IMR-90 (cell line): Measurements from ENCODE around the gene GRIK1. TPM values are rescaled to one million over a fixed set of nuclear protein-coding genes. Genes with fewer than 3 reads are reported as not detected.

Experiments
- ATAC-seq: fragments of 200-7000 bp; cut with Tn5 transposase; 2 replicates; pipeline ENCODE4 v1.9.1; 2020; ENCODE audit warnings: low read depth, mild to moderate bottlenecking, moderate library complexity
- BruUV-seq: library from RNA; stranded (reverse); fragments of 400-500 nt; replicated peaks from 2 replicates; lab custom pipeline; 2021; lab: Mats Ljungman, UMichigan
- CTCF ChIA-PET: fragments of 300-600 bp; formaldehyde crosslinking; extraction: SDS; loops from one replicate; lab custom pipeline; 2021; ENCODE audit warnings: antibody characterized with exemption; lab: Yijun Ruan, JAX
- POLR2A ChIA-PET: fragments of 300-600 bp; sonication (Branson Sonifier 250); formaldehyde crosslinking; loops from one replicate; lab custom pipeline; 2022; ENCODE audit warnings: antibody characterized with exemption; ENCODE audit not compliant: unreplicated experiment; lab: Charles Lee
- DNase-seq: peaks from one replicate; pipeline ENCODE4 v3.0.0; 2013
- H2AFZ ChIP-seq: replicated peaks from 2 replicates; pipeline ENCODE3; 2013; ENCODE audit warnings: low read length, mild to moderate bottlenecking; ENCODE audit not compliant: poor library complexity
- H2AK5ac ChIP-seq: 2 replicates; pipeline ENCODE4 v1.6.1; 2013; ENCODE audit warnings: low read depth, low read length, inconsistent platforms
- H2AK9ac ChIP-seq: replicated peaks from 2 replicates; pipeline ENCODE3; 2013; ENCODE audit warnings: mild to moderate bottlenecking, low read depth, low read length, moderate library complexity; ENCODE audit not compliant: poor library complexity
- H2BK120ac ChIP-seq: 2 replicates; pipeline ENCODE4 v1.6.1; 2013; ENCODE audit warnings: low read depth, low read length, inconsistent platforms
- H2BK15ac ChIP-seq: 3 replicates; pipeline ENCODE4 v1.6.1; 2013; ENCODE audit warnings: low read depth, low read length, inconsistent platforms
- H2BK20ac ChIP-seq: 2 replicates; pipeline ENCODE4 v1.6.1; 2013; ENCODE audit warnings: low read depth, mild to moderate bottlenecking, inconsistent platforms, low read length, moderate library complexity
- H2BK5ac ChIP-seq: 2 replicates; pipeline ENCODE4 v1.6.1; 2013; ENCODE audit warnings: mild to moderate bottlenecking, low read depth, low read length, inconsistent platforms; ENCODE audit not compliant: poor library complexity, severe bottlenecking
- H3K14ac ChIP-seq: replicated peaks from 2 replicates; pipeline ENCODE4 v1.6.1; 2013; ENCODE audit warnings: low read depth, low read length, inconsistent platforms
- H3K18ac ChIP-seq: 2 replicates; pipeline ENCODE4 v1.6.1; 2013; ENCODE audit warnings: low read depth, low read length, control low read depth
- H3K23ac ChIP-seq: 2 replicates; pipeline ENCODE4 v1.6.1; 2013; ENCODE audit warnings: low read depth, low read length, inconsistent platforms
- H3K27ac ChIP-seq: 2 replicates; pipeline ENCODE4 v1.5.1; 2013; ENCODE audit warnings: mild to moderate bottlenecking, control low read depth, low read length; ENCODE audit not compliant: insufficient read depth
- H3K27me3 ChIP-seq: 2 replicates; pipeline ENCODE4 v1.6.1; 2013; ENCODE audit warnings: low read length; ENCODE audit not compliant: control insufficient read depth, insufficient read depth
- H3K36me3 ChIP-seq: 2 replicates; pipeline ENCODE4 v1.6.1; 2013; ENCODE audit warnings: low read length, mixed read lengths; ENCODE audit not compliant: control insufficient read depth, insufficient read depth
- H3K4ac ChIP-seq: 2 replicates; pipeline ENCODE4 v1.6.1; 2013; ENCODE audit warnings: low read depth, low read length, inconsistent platforms
- H3K4me1 ChIP-seq: 2 replicates; pipeline ENCODE4 v1.6.1; 2013; ENCODE audit warnings: low read length, mixed read lengths; ENCODE audit not compliant: control insufficient read depth, insufficient read depth
- H3K4me2 ChIP-seq: 2 replicates; pipeline ENCODE4 v1.6.1; 2013; ENCODE audit warnings: low read depth, mild to moderate bottlenecking, control low read depth, low read length, moderate library complexity
- H3K4me3 ChIP-seq: 2 replicates; pipeline ENCODE4 v1.5.1; 2013; ENCODE audit warnings: low read depth, mild to moderate bottlenecking, control low read depth, low read length, moderate library complexity; ENCODE audit not compliant: insufficient read depth
- H3K56ac ChIP-seq: 2 replicates; pipeline ENCODE4 v1.6.1; 2013; ENCODE audit warnings: low read length, inconsistent platforms; ENCODE audit not compliant: insufficient read depth; ENCODE audit errors: extremely low read depth
- H3K79me1 ChIP-seq, 2 experiments: 2 replicates each; pipeline ENCODE4 v1.6.1; 2013; ENCODE audit warnings: low read length in 2 of 2, inconsistent platforms in 1 of 2, low read depth in 1 of 2
- H3K9ac ChIP-seq: 2 replicates; pipeline ENCODE4 v1.6.1; 2013; ENCODE audit warnings: low read depth, low read length, control low read depth
- H3K9me1 ChIP-seq: 2 replicates; pipeline ENCODE4 v1.6.1; 2013; ENCODE audit warnings: low read length, inconsistent platforms; ENCODE audit not compliant: insufficient read depth
- H3K9me3 ChIP-seq: 2 replicates; pipeline ENCODE4 v1.6.1; 2013; ENCODE audit warnings: low read length; ENCODE audit not compliant: control insufficient read depth, insufficient read depth
- H4K20me1 ChIP-seq: 2 replicates; pipeline ENCODE4 v1.6.1; 2013; ENCODE audit warnings: low read length, inconsistent platforms; ENCODE audit not compliant: insufficient read depth
- H4K5ac ChIP-seq: 2 replicates; pipeline ENCODE4 v1.6.1; 2013; ENCODE audit warnings: mild to moderate bottlenecking, low read depth, low read length, control low read depth
- H4K8ac ChIP-seq, 2 experiments: 2 replicates each; pipeline ENCODE4 v1.6.1; 2013; ENCODE audit warnings: low read depth in 2 of 2, low read length in 2 of 2, control low read depth in 1 of 2, inconsistent platforms in 1 of 2
- H4K91ac ChIP-seq: 2 replicates; pipeline ENCODE4 v1.6.1; 2013; ENCODE audit warnings: low read depth, low read length, inconsistent platforms; ENCODE audit not compliant: insufficient read depth
- BHLHE40 ChIP-seq: fragments of 150-350 bp; IDR thresholded peaks from 2 replicates; pipeline ENCODE4 v1.6.1; 2016; ENCODE audit warnings: mild to moderate bottlenecking, low read depth, low read length
- CEBPB ChIP-seq: IDR thresholded peaks from 2 replicates; pipeline ENCODE4 v1.6.1; 2012; ENCODE audit warnings: low read depth, low read length, improper control_type of control experiment
- CHD1 ChIP-seq: IDR thresholded peaks from 2 replicates; pipeline ENCODE4 v1.6.1; 2012; ENCODE audit warnings: low read depth, low read length, improper control_type of control experiment
- FOS ChIP-seq: fragments of 150-350 bp; IDR thresholded peaks from 2 replicates; pipeline ENCODE4 v1.6.1; 2016; ENCODE audit warnings: low read depth, low read length
- MAFK ChIP-seq: IDR thresholded peaks from 2 replicates; pipeline ENCODE4 v1.6.1; 2012; ENCODE audit warnings: low read depth, low read length, improper control_type of control experiment
- MAZ ChIP-seq: IDR thresholded peaks from 2 replicates; pipeline ENCODE4 v1.6.1; 2012; ENCODE audit warnings: low read depth, mild to moderate bottlenecking, low read length, improper control_type of control experiment, moderate library complexity, borderline replicate concordance
- MXI1 ChIP-seq: IDR thresholded peaks from 2 replicates; pipeline ENCODE4 v1.6.1; 2012; ENCODE audit warnings: low read depth, mild to moderate bottlenecking, low read length, moderate library complexity, borderline replicate concordance
- NFE2L2 ChIP-seq: fragments of 150-350 bp; IDR thresholded peaks from 2 replicates; pipeline ENCODE4 v1.6.1; 2016; ENCODE audit warnings: low read depth, mild to moderate bottlenecking, low read length
- POLR2A ChIP-seq: IDR thresholded peaks from 2 replicates; pipeline ENCODE4 v1.6.1; 2012; ENCODE audit warnings: mild to moderate bottlenecking, low read depth, low read length
- RAD21 ChIP-seq: IDR thresholded peaks from 2 replicates; pipeline ENCODE4 v1.6.1; 2012; ENCODE audit warnings: low read length, improper control_type of control experiment
- RCOR1 ChIP-seq: IDR thresholded peaks from 2 replicates; pipeline ENCODE4 v1.6.1; 2012; ENCODE audit warnings: mild to moderate bottlenecking, low read length, improper control_type of control experiment; ENCODE audit not compliant: insufficient replicate concordance
- RFX5 ChIP-seq: IDR thresholded peaks from 2 replicates; pipeline ENCODE4 v1.8.0; 2012; ENCODE audit warnings: low read depth, mild to moderate bottlenecking, low read length, moderate library complexity
- SMC3 ChIP-seq: fragments of 150-350 bp; IDR thresholded peaks from 2 replicates; pipeline ENCODE4 v1.6.1; 2016; ENCODE audit warnings: low read depth, mild to moderate bottlenecking, antibody characterized with exemption, low read length, moderate library complexity
- WGBS, 2 experiments: methylation state at CpG; one replicate each; pipeline versions ENCODE4 v1.1.5 to v1.1.7; 2013; ENCODE audit warnings: missing lambda C conversion rate in 2 of 2; ENCODE audit not compliant: insufficient read length in 1 of 2; ENCODE audit errors: extremely low coverage in 2 of 2; 5-methylcytosine and 5-hydroxymethylcytosine counted together
- dilution Hi-C: fragments of 300-500 bp; cut with HindIII; formaldehyde crosslinking; loops from one replicate; pipeline ENCODE4 v1.14.3; 2018; ENCODE audit warnings: low sequenced_read_pairs; ENCODE audit not compliant: unreplicated experiment
- in situ Hi-C: fragments of 300-500 bp; cut with MboI; formaldehyde crosslinking; loops from 3 replicates; pipeline ENCODE4 v1.14.3; 2019; ENCODE audit warnings: low sequenced_read_pairs, inconsistent platforms, mixed read lengths
- intact Hi-C: fragments of 100-400 bp; cut with micrococcal nuclease; formaldehyde crosslinking; loops from 2 replicates; pipeline ENCODE4 v1.10.0; 2022
- polyA plus RNA-seq, 3 experiments: library from polyadenylated mRNA; depleted of rRNA; stranded (reverse); fragments of >200 nt; gene quantifications; 2 replicates each; pipeline ENCODE4 v1.2.3, GENCODE V29; 2012; ENCODE audit warnings: low replicate concordance in 1 of 3
- total RNA-seq: library from RNA; depleted of rRNA; stranded (reverse); fragments of >200 nt; gene quantifications from 2 replicates; pipeline ENCODE4 v1.2.3, GENCODE V29; 2012
- TF ChIP-seq, protein P1 (sequence below): conservative IDR thresholded peaks from 2 replicates; pipeline ENCODE4 v1.5.1; 2012; ENCODE audit warnings: mild to moderate bottlenecking, low read depth, low read length, improper control_type of control experiment
- TF ChIP-seq, protein P2 (sequence below): fragments of 150-350 bp; IDR thresholded peaks from 2 replicates; pipeline ENCODE4 v1.6.1; 2016; ENCODE audit warnings: low read depth, mild to moderate bottlenecking, low read length, moderate library complexity, borderline replicate concordance
- TF ChIP-seq, protein P3 (sequence below): fragments of 150-350 bp; IDR thresholded peaks from 2 replicates; pipeline ENCODE4 v1.6.1; 2017; ENCODE audit warnings: mild to moderate bottlenecking, antibody characterized with exemption, low read length, low read depth

The GRIK1 gene
- total and polyA plus RNA-seq, 2 of the 4 experiments (the other 2 are of a cell fraction) = not detected

DNA sequence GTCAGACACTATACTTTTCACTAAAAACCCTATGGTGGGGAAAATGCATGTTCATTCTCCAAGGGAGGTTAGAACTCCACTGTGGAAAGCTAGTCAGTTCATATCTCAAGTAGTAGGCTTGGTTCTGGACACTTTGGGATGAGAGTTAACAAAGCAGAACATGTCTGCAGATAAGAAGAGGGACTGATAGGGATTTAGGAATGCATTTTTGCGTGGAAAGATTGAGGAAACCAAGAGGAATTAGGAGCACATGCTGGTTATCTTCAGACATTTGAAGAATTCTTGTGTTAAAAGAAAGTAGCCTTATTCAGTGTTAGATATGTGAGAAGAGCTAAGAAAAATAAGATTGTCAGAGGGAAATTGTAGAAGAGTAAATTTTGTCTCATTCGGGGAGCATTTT lies 1.2 kb upstream of the GRIK1 start:
- Histone ChIP-seq H4K20me1 (no peaks in the 10 kb centered on the region), H2AK9ac (no peak overlapping the region), H2AFZ (no peak overlapping the region), H4K8ac (no peak overlapping the region), H3K27me3 (peaks cover 20% of the 10 kb centered on the region), H3K14ac (no peak overlapping the region), H3K9ac (no peak overlapping the region), H2BK120ac (no peak overlapping the region), H3K36me3 (no peaks in the 10 kb centered on the region), H3K9me1 (no peaks in the 10 kb centered on the region), H3K4me2 (no peak overlapping the region), H3K27ac (no peak overlapping the region), H3K79me1 (no peaks in the 10 kb centered on the region), H3K9me3 (no peaks in the 10 kb centered on the region), H2BK15ac (no peak overlapping the region), H3K18ac (no peak overlapping the region), H3K4ac (no peak overlapping the region), H2BK5ac (no peak overlapping the region), H3K4me1 (no peaks in the 10 kb centered on the region), H3K56ac (no peak overlapping the region), H2AK5ac (no peak overlapping the region), H4K5ac (no peak overlapping the region), H4K91ac (no peak overlapping the region), H3K23ac (no peak overlapping the region), H2BK20ac (no peak overlapping the region), H3K4me3 (no peak overlapping the region)
- POLR2A ChIA-PET = no interaction called here
- ATAC-seq = no peak
- dilution Hi-C loops = no loop called here
- 20% methylated on average over 1 of the region's 2 CpGs; no CpG with 5 or more reads in 1 of the 2 experiments for WGBS, 2 experiments
- no peak for DNase-seq
- CTCF ChIA-PET = no interaction called here
- BruUV-seq = no TSS peak
- in situ Hi-C loops = no loop called here
- TF ChIP-seq CEBPB = no peak
- TF ChIP-seq BHLHE40 = no peak
- TF ChIP-seq, protein P1, sequence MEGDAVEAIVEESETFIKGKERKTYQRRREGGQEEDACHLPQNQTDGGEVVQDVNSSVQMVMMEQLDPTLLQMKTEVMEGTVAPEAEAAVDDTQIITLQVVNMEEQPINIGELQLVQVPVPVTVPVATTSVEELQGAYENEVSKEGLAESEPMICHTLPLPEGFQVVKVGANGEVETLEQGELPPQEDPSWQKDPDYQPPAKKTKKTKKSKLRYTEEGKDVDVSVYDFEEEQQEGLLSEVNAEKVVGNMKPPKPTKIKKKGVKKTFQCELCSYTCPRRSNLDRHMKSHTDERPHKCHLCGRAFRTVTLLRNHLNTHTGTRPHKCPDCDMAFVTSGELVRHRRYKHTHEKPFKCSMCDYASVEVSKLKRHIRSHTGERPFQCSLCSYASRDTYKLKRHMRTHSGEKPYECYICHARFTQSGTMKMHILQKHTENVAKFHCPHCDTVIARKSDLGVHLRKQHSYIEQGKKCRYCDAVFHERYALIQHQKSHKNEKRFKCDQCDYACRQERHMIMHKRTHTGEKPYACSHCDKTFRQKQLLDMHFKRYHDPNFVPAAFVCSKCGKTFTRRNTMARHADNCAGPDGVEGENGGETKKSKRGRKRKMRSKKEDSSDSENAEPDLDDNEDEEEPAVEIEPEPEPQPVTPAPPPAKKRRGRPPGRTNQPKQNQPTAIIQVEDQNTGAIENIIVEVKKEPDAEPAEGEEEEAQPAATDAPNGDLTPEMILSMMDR = no peak
- no peak for TF ChIP-seq RFX5
- no peak for TF ChIP-seq MXI1
- TF ChIP-seq CHD1 = no peak
- TF ChIP-seq, protein P2, sequence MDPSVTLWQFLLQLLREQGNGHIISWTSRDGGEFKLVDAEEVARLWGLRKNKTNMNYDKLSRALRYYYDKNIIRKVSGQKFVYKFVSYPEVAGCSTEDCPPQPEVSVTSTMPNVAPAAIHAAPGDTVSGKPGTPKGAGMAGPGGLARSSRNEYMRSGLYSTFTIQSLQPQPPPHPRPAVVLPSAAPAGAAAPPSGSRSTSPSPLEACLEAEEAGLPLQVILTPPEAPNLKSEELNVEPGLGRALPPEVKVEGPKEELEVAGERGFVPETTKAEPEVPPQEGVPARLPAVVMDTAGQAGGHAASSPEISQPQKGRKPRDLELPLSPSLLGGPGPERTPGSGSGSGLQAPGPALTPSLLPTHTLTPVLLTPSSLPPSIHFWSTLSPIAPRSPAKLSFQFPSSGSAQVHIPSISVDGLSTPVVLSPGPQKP = no peak
- no peak for TF ChIP-seq RCOR1
- TF ChIP-seq FOS = no peak
- TF ChIP-seq RAD21 = no peak
- TF ChIP-seq NFE2L2 = no peak
- no peak for TF ChIP-seq POLR2A
- no peak for TF ChIP-seq MAFK
- TF ChIP-seq MAZ = no peak
- TF ChIP-seq, protein P3, sequence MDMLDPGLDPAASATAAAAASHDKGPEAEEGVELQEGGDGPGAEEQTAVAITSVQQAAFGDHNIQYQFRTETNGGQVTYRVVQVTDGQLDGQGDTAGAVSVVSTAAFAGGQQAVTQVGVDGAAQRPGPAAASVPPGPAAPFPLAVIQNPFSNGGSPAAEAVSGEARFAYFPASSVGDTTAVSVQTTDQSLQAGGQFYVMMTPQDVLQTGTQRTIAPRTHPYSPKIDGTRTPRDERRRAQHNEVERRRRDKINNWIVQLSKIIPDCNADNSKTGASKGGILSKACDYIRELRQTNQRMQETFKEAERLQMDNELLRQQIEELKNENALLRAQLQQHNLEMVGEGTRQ = no peak
- TF ChIP-seq SMC3 = no peak
- intact Hi-C loops = no loop called here
